ENCODE measurements around the gene ZC3H7A.

- TF ChIP-seq FOS (IDR thresholded peaks at IDR 0.05; ENCODE audit: borderline replicate concordance, extremely low read depth, insufficient read length) (no peak), POLR2AphosphoS5 (IDR thresholded peaks at IDR 0.05; ENCODE audit: low read length) (no peak), CTCF (IDR thresholded peaks at IDR 0.05 in 2 of 3, conservative IDR thresholded peaks at IDR 0.05 in 1 of 3; ENCODE audit: control insufficient read depth in 2 of 3, extremely low read depth in 1 of 3, insufficient read depth in 1 of 3, low read depth in 3 of 3, low read length in 3 of 3) (no peak), CHD1 (IDR thresholded peaks at IDR 0.05; ENCODE audit: low read depth, low read length) (no peak), MXI1 (IDR thresholded peaks at IDR 0.05; ENCODE audit: low read depth, low read length) (no peak), STAT1 (conservative IDR thresholded peaks at IDR 0.05) (no peak), EP300 (IDR thresholded peaks at IDR 0.05; ENCODE audit: borderline replicate concordance in 1 of 2, control insufficient read depth in 1 of 2, low read depth in 2 of 2, low read length in 2 of 2) (no peak), YY1 (IDR thresholded peaks at IDR 0.05; ENCODE audit: low read depth, low read length) (no peak), USF1 (IDR thresholded peaks at IDR 0.05; ENCODE audit: borderline replicate concordance, extremely low read length, insufficient read depth, low read depth, low read length) (no peak), ASH2L (IDR thresholded peaks at IDR 0.05; ENCODE audit: borderline replicate concordance, low read depth) (no peak), FOXK2 (IDR thresholded peaks at IDR 0.05) (no peak), RFX5 (IDR thresholded peaks at IDR 0.05; ENCODE audit: low read depth, low read length) (no peak), RCOR1 (conservative IDR thresholded peaks at IDR 0.05; ENCODE audit: low read depth, low read length) (no peak)
- TF ChIP-seq, protein P1, sequence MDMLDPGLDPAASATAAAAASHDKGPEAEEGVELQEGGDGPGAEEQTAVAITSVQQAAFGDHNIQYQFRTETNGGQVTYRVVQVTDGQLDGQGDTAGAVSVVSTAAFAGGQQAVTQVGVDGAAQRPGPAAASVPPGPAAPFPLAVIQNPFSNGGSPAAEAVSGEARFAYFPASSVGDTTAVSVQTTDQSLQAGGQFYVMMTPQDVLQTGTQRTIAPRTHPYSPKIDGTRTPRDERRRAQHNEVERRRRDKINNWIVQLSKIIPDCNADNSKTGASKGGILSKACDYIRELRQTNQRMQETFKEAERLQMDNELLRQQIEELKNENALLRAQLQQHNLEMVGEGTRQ (IDR thresholded peaks at IDR 0.05; ENCODE audit: borderline replicate concordance, low read depth, low read length), result no peak
Observed at GRCh38 chr16:11824362-11824761, 27.3 kb upstream of the ZC3H7A start.
